Activated T-helper 2 cell treated with anti-CD3 and anti-CD28 coated beads, Interferon-gamma antibody, Interleukin-2, Interleukin-4, amounts not matched to agents 10 μg/mL and 5 μg/mL and 100 μg/mL, durations not matched to agents 14 hours and 24 hours and 36 hours (primary cell): Measurements from ENCODE around the gene APPBP2. TPM values are rescaled to one million over a fixed set of nuclear protein-coding genes. Genes with fewer than 3 reads are reported as not detected.
A peak's percentile ranks its signal among the peaks of the same experiment; 100 is the strongest.
"Not testable (repeated sequence)": the region's sequence is repeated elsewhere in the genome, so short reads cannot be mapped to it uniquely, and the experiment has no call there.

Experiments
- DNase-seq: peaks from one replicate; pipeline ENCODE4 v3.0.0; 2021; ENCODE audit warnings: low spot score
- H3K27ac Mint-ChIP-seq: one replicate; pipeline ENCODE4 v1.8.0; 2021; ENCODE audit warnings: mixed read lengths
- H3K27me3 Mint-ChIP-seq: one replicate; pipeline ENCODE4 v1.8.0; 2021; ENCODE audit warnings: low read depth, mixed read lengths
- H3K36me3 Mint-ChIP-seq: one replicate; pipeline ENCODE4 v1.8.0; 2021; ENCODE audit warnings: low read depth, mixed read lengths
- H3K4me1 Mint-ChIP-seq: one replicate; pipeline ENCODE4 v1.8.0; 2021; ENCODE audit warnings: low read depth, mixed read lengths
- H3K4me3 Mint-ChIP-seq: one replicate; pipeline ENCODE4 v1.8.0; 2021; ENCODE audit warnings: low read depth, mild to moderate bottlenecking, moderate library complexity, mixed read lengths
- H3K9me3 Mint-ChIP-seq: one replicate; pipeline ENCODE4 v1.8.0; 2021; ENCODE audit warnings: mixed read lengths
- intact Hi-C: fragments of 100-400 bp; cut with micrococcal nuclease; formaldehyde crosslinking; loops from one replicate; pipeline ENCODE4 v1.15.1; 2023
- total RNA-seq: library from RNA; stranded (reverse); gene quantifications from 2 replicates; pipeline ENCODE4 v1.2.3, GENCODE V29; 2022

The APPBP2 gene
- total RNA-seq, 1 donor from 2014 or later, result 26.9 TPM

GRCh38 chr17:60526726-60527125 is 684 bp upstream of the APPBP2 start:
- DNase-seq, result no peak
- peaks cover 2% of the 10 kb centered on the region for H3K27me3 Mint-ChIP-seq
- peaks cover 25% of the 10 kb centered on the region for H3K4me1 Mint-ChIP-seq
- H3K4me3 Mint-ChIP-seq, result peak overlapping the region; percentile 99
- intact Hi-C loops, result loop anchor here (2.0 to 5.0 kb wide), 3 partner anchors 74 to 634 kb away; partner anchors contain the start of genes PPM1D, RPS6KB1 and TUBD1
- no peaks in the 10 kb centered on the region for H3K9me3 Mint-ChIP-seq
- H3K36me3 Mint-ChIP-seq, result peaks cover 12% of the 10 kb centered on the region
- H3K27ac Mint-ChIP-seq, result peak overlapping the region; percentile 92

- H3K27me3 Mint-ChIP-seq, result no peaks in the 10 kb centered on the region
- peak overlapping the region; percentile 99 for H3K4me3 Mint-ChIP-seq
- H3K27ac Mint-ChIP-seq, result peak overlapping the region; percentile 92
- DNase-seq, result no peak
- H3K9me3 Mint-ChIP-seq, result no peaks in the 10 kb centered on the region
- intact Hi-C loops, result loop anchor here (5.0 kb wide), 2 partner anchors 117 to 633 kb away; partner anchors contain the start of genes RPS6KB1 and TUBD1
- peaks cover 19% of the 10 kb centered on the region for H3K36me3 Mint-ChIP-seq
- H3K4me1 Mint-ChIP-seq, result peaks cover 29% of the 10 kb centered on the region
These were observed 736 bp downstream of the APPBP2 start for GRCh38 chr17:60525328-60525684.

- DNase-seq, result no peak
- no peaks in the 10 kb centered on the region for H3K27me3 Mint-ChIP-seq
- intact Hi-C loops, result loop anchor here (5.0 kb wide), 2 partner anchors 118 to 632 kb away; partner anchors contain the start of genes RPS6KB1 and TUBD1
- H3K4me1 Mint-ChIP-seq, result peaks cover 29% of the 10 kb centered on the region
- H3K4me3 Mint-ChIP-seq, result peak overlapping the region; percentile 99
- peak overlapping the region; percentile 92 for H3K27ac Mint-ChIP-seq
- H3K9me3 Mint-ChIP-seq, result no peaks in the 10 kb centered on the region
- H3K36me3 Mint-ChIP-seq, result peaks cover 19% of the 10 kb centered on the region
These were observed 1.3 kb downstream of the APPBP2 start for GRCh38 chr17:60524463-60525327.

- peaks cover 29% of the 10 kb centered on the region for H3K4me1 Mint-ChIP-seq
- H3K9me3 Mint-ChIP-seq, result no peaks in the 10 kb centered on the region
- H3K27ac Mint-ChIP-seq, result no peak overlapping the region
- peak overlapping the region; percentile 99 for H3K4me3 Mint-ChIP-seq
- intact Hi-C loops, result no loop called here
- no peak for DNase-seq
- H3K27me3 Mint-ChIP-seq, result no peaks in the 10 kb centered on the region
- H3K36me3 Mint-ChIP-seq, result peaks cover 20% of the 10 kb centered on the region
These were observed 2.2 kb downstream of the APPBP2 start for GRCh38 chr17:60523822-60524221.

GRCh38 chr17:60522889-60523626 is 3.0 kb downstream of the APPBP2 start:
- no peak overlapping the region for H3K27ac Mint-ChIP-seq
- no peak for DNase-seq
- H3K9me3 Mint-ChIP-seq, result no peaks in the 10 kb centered on the region
- intact Hi-C loops, result no loop called here
- H3K4me1 Mint-ChIP-seq, result peaks cover 29% of the 10 kb centered on the region
- no peaks in the 10 kb centered on the region for H3K27me3 Mint-ChIP-seq
- peaks cover 22% of the 10 kb centered on the region for H3K36me3 Mint-ChIP-seq
- H3K4me3 Mint-ChIP-seq, result no peak overlapping the region

GRCh38 chr17:60519795-60520194 is 6.2 kb downstream of the APPBP2 start:
- DNase-seq, result no peak
- Mint-ChIP-seq H3K4me3 (no peak overlapping the region), H3K36me3 (peaks cover 31% of the 10 kb centered on the region), H3K9me3 (no peaks in the 10 kb centered on the region), H3K27me3 (no peaks in the 10 kb centered on the region), H3K27ac (no peak overlapping the region), H3K4me1 (peaks cover 20% of the 10 kb centered on the region)
- intact Hi-C loops, result no loop called here

GRCh38 chr17:60515683-60516082 is 10.4 kb downstream of the APPBP2 start:
- intact Hi-C loops, H3K27ac Mint-ChIP-seq, H3K4me3 Mint-ChIP-seq, H3K27me3 Mint-ChIP-seq, H3K4me1 Mint-ChIP-seq, DNase-seq, H3K9me3 Mint-ChIP-seq: not testable (repeated sequence)
- H3K36me3 Mint-ChIP-seq, result peaks cover 34% of the 10 kb centered on the region

- H3K27ac Mint-ChIP-seq, H3K27me3 Mint-ChIP-seq, intact Hi-C loops, H3K4me3 Mint-ChIP-seq, H3K4me1 Mint-ChIP-seq, H3K9me3 Mint-ChIP-seq, DNase-seq: not testable (repeated sequence)
- H3K36me3 Mint-ChIP-seq, result peaks cover 31% of the 10 kb centered on the region
These were observed 10.8 kb downstream of the APPBP2 start for GRCh38 chr17:60515199-60515598.

GRCh38 chr17:60514500-60514899 is 11.5 kb downstream of the APPBP2 start:
- no peak overlapping the region for H3K27ac Mint-ChIP-seq
- peaks cover 31% of the 10 kb centered on the region for H3K36me3 Mint-ChIP-seq
- intact Hi-C loops, result no loop called here
- H3K9me3 Mint-ChIP-seq, result no peaks in the 10 kb centered on the region
- no peak for DNase-seq
- H3K4me1 Mint-ChIP-seq, result peaks cover 3% of the 10 kb centered on the region
- no peak overlapping the region for H3K4me3 Mint-ChIP-seq
- no peaks in the 10 kb centered on the region for H3K27me3 Mint-ChIP-seq

GRCh38 chr17:60514053-60514452 is 12.0 kb downstream of the APPBP2 start:
- no peak for DNase-seq
- no peaks in the 10 kb centered on the region for H3K27me3 Mint-ChIP-seq
- intact Hi-C loops, result no loop called here
- H3K4me1 Mint-ChIP-seq, result peaks cover 3% of the 10 kb centered on the region
- H3K36me3 Mint-ChIP-seq, result peaks cover 31% of the 10 kb centered on the region
- H3K9me3 Mint-ChIP-seq, result no peaks in the 10 kb centered on the region
- H3K27ac Mint-ChIP-seq, result no peak overlapping the region
- no peak overlapping the region for H3K4me3 Mint-ChIP-seq

- H3K27ac Mint-ChIP-seq, result no peak overlapping the region
- intact Hi-C loops, result no loop called here
- DNase-seq, result no peak
- H3K36me3 Mint-ChIP-seq, result peaks cover 25% of the 10 kb centered on the region
- no peaks in the 10 kb centered on the region for H3K9me3 Mint-ChIP-seq
- H3K27me3 Mint-ChIP-seq, result no peaks in the 10 kb centered on the region
- H3K4me3 Mint-ChIP-seq, result no peak overlapping the region
- peaks cover 5% of the 10 kb centered on the region for H3K4me1 Mint-ChIP-seq
These were observed 13.0 kb downstream of the APPBP2 start for GRCh38 chr17:60513014-60513413.

GRCh38 chr17:60510723-60511122 is 15.3 kb downstream of the APPBP2 start:
- H3K27me3 Mint-ChIP-seq, result no peaks in the 10 kb centered on the region
- H3K4me1 Mint-ChIP-seq, result peaks cover 8% of the 10 kb centered on the region
- peaks cover 15% of the 10 kb centered on the region for H3K36me3 Mint-ChIP-seq
- H3K27ac Mint-ChIP-seq, result no peak overlapping the region
- no peaks in the 10 kb centered on the region for H3K9me3 Mint-ChIP-seq
- no peak overlapping the region for H3K4me3 Mint-ChIP-seq
- DNase-seq, result no peak
- intact Hi-C loops, result no loop called here

- no peak for DNase-seq
- Mint-ChIP-seq H3K9me3 (no peaks in the 10 kb centered on the region), H3K27me3 (no peaks in the 10 kb centered on the region), H3K27ac (no peak overlapping the region), H3K4me3 (no peak overlapping the region), H3K36me3 (peaks cover 15% of the 10 kb centered on the region), H3K4me1 (peaks cover 8% of the 10 kb centered on the region)
- intact Hi-C loops, result no loop called here
These were observed 16.0 kb downstream of the APPBP2 start for GRCh38 chr17:60510031-60510430.
